HG02884 (cell line): ENCODE results near the gene TMEM72.

Experiments used
- ATAC-seq: cut with Tn5 transposase; IDR thresholded peaks from one replicate; pipeline ENCODE4 v1.9.1; 2021; ENCODE audit warnings: mild to moderate bottlenecking, moderate library complexity; ENCODE audit not compliant: unreplicated experiment

The TMEM72 gene

GRCh38 chr10:44932517-44933450, 21.6 kb downstream of the TMEM72 start:
- peak; percentile 96 for ATAC-seq

DNA sequence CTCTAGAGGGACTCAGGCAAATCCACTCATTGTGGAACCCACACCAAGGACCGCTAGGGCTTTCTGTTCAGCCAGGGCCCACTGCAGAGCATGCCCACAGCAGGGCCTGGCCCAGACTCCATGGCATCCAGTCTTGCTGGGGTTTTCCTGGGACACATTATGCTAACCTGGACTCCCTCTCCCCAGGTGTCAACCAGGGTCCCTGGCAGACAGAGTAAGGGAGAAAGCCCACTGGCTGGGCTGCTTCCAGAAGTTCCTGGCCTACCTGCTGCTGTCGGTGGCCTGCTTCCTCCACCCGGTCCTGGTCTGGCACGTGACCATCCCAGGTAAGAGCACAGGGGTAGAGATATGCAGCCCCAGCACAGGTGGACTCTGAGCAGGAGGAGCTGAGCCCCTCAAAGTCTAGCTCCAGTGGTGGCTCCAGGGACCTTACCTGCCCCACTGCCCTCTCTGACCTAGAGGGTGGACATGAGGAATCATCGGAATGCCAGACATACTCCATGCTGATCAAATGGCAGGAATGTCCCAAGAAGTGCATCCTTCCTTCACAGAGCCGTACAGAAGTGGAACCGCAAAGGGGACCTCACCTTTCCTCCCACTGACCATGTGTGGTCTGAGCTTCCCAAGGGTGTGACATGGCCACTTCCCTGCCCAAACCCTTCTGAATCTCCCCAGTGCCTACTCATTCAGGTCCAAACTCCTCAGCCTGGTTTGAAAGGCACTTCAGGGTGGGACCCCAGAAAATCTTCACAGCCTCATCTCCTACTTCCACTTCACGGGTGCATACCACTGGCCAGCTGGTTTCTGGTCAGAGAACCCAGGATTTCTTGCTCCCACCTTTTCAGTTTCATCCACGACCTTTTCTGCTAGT, 22.5 kb downstream of the TMEM72 start:
- no peak for ATAC-seq

GRCh38 chr10:44934416-44935200, 23.5 kb downstream of the TMEM72 start:
- no peak for ATAC-seq

DNA sequence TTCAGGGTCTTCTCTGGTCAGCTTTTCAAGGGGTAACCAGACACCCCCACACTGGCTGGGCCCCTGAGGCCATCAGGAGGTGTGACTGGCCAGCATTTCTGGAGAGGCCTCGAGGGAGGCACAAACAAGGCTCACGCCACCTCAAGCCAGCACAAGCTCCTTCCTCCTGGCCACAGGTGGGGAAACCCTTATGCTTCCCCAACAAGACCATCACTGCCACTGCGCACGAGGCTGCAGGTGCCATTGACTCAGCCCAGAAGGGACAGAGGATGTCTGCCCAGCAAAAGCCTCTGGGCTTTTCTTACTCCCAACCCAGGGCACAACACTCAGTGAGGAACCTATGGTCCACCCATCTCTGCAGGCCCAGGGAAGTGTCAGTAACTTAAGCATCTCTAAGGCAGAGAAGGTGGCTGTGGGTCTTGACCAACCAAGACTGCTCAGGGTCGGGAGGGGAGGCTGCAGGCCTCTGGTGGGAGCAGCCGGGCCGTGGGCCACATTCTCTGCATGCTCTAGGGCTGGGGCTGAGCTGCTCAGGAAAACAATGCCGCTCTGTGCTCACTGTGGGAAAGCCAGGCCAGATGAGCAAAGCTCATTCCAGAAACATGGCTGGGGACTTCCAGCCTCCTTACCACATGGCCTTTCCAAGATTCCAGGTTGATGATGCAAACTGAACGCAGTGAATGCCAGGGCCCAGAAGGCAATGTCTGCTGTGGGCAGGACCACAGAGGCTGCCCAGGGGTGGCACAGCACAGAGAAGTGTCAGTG, 24.2 kb downstream of the TMEM72 start:
- ATAC-seq = no peak

- no peak for ATAC-seq
Measured at GRCh38 chr10:44935966-44936295, 24.8 kb downstream of the TMEM72 start.

DNA sequence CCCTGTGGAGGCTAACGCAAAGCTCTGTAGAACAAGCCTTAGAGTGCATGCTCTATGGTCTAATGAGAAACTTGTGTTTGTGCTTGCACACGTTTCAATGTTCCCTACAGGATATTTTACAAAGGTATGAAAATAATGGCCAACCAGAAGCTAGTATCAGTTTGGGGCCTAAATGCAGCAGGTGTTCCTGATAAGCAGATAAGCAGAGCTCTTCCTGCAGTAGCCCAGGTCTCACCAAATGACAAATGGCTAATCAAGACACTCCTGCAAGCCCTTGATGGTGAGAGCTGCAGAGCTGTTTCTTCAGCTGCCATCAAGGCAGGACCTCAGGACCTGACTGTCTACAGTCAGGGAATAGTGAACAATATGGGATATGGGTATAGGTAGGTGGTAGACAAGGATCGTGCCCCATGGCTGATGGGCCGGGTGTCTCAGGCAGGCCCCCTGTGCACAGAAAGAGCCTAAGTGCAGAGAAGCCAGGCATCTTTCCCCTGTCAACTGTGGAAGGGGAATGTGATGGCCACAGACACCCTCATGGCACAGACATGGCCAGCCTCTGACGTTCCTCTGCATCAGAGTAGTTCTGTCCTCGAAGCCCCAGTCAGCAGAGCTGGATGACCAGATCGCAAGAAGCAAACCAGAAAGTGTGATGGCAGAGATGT, 25.3 kb downstream of the TMEM72 start:
- ATAC-seq = no peak

GRCh38 chr10:44937196-44938005, 26.3 kb downstream of the TMEM72 start:
- no peak for ATAC-seq

DNA sequence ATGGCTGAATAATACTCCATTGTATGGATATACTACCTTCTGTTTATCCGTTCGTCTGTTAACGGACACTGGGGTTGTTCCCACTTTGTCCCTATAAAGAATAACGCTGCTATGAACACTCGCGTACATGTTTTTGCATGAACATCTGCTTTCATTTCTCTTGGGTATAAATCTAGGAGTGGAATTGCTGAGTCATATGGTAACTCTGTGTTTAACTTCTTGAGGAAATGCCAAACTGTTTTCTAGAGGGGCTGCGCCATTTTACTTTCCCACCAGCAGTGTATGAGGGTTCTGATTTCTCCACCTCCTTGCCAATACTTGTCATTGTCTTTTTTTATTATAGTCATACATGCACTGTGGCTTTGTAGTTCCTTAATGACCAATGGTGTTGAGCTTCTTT, 27.8 kb downstream of the TMEM72 start:
- ATAC-seq = no peak

- no peak for ATAC-seq
Measured at GRCh38 chr10:44939691-44940401, 28.7 kb downstream of the TMEM72 start.

DNA sequence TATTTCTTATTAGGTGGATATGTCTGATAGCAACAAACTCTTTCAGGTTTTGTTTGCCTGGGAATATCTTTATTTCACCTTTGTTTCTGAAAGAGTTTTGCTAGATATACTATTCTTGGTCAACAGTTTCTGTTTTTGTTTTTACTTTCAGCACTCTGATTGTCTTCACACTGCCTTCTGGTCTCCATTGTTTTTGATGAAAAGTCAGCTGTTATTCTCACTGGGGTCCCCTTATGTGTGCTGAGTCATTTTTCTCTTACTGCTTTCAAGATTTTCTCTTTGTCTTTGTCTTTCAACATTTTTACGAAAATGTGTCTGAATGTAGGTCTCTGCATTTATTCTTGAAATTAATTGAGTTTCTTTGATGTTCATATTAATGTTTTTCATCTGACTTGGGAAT, 33.2 kb downstream of the TMEM72 start:
- no peak for ATAC-seq

- ATAC-seq = peak; percentile 49
Measured at GRCh38 chr10:44946205-44946604, 35.1 kb downstream of the TMEM72 start.

DNA sequence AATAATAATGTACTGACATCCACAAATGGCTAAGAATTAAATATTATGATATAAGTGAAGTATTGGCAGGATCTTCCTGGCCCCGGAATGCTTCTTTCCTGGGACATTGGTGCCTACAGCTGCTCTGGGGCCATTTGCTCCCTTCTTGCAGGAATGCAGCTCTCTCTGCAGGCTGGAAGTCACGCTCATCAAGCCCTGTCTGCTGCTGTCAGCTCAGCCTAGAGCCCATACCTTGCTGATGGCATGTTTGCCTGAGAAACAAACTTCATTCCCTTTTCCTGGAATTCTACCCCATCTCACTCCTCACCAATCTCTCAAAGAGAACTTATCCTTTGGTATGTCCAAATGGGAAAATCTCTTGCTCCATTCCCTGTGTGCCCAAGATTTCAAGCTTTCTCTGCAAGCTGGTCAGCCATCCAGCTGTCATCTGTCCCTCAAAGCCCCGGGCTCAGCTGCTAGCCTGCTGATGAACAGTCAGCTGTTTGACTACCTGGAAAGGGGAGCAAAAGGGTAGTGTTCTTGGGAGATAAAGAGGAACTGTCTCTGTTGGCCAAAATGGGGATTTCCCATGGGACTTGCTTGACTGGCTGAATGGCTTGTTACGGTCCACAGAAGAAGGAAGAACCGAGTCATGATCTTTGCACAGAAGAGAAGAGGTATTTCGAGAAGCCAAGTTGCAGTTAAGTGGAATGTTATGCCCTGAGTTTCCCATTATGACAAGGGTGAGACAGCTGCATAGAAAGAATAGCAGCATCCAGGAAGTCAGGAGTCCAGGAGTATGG, 36.4 kb downstream of the TMEM72 start:
- peak; percentile 69 for ATAC-seq

GRCh38 chr10:44948642-44949041, 37.5 kb downstream of the TMEM72 start:
- ATAC-seq = no peak

GRCh38 chr10:44949127-44949802, 38.1 kb downstream of the TMEM72 start:
- no peak for ATAC-seq

DNA sequence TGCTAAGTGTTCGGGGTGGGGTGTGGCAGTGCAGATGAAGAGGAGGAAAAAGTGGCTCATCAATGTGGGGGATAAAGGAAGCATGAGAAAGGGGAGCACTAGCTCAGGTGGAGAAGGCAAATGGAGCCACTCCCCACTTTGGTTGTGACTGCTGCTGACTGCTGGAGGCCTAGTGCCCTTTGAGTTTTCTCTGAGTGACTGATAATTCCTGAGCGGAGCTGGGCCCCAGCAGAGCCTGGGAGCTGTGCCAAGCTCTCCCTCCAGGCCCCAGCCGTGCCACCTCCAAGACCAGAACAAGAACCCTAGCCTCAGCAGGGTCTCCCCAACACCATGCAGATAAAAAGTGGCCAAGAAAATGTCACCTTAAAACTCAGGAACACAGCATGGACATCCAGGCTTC, 38.8 kb downstream of the TMEM72 start:
- no peak for ATAC-seq

GRCh38 chr10:44950326-44951225, 39.4 kb downstream of the TMEM72 start:
- no peak for ATAC-seq
